ENCODE results near the gene TSSK1B.
"Not testable (repeated sequence)": the region's sequence is repeated elsewhere in the genome, so short reads cannot be mapped to it uniquely, and the experiment has no call there.

- TF ChIP-seq POLR2AphosphoS5 (IDR thresholded peaks at IDR 0.05; ENCODE audit: low read depth); CTCF (IDR thresholded peaks at IDR 0.05; ENCODE audit: insufficient read depth, low read length); REST (IDR thresholded peaks at IDR 0.05; ENCODE audit: insufficient replicate concordance, low read depth); GABPA (IDR thresholded peaks at IDR 0.05; ENCODE audit: low read depth); SPI1 (IDR thresholded peaks at IDR 0.05; ENCODE audit: borderline replicate concordance, low read depth): not testable (repeated sequence)
These were observed 22.3 kb upstream of the TSSK1B start for GRCh38 chr5:113457106-113457505.

All from HL-60 (cell line).